Measurements from ENCODE around the gene ZDHHC5. TPM values are rescaled to one million over a fixed set of nuclear protein-coding genes. Genes with fewer than 3 reads are reported as not detected.
"Not testable (repeated sequence)": the region's sequence is repeated elsewhere in the genome, so short reads cannot be mapped to it uniquely, and the experiment has no call there.

Gene ZDHHC5
- total and polyA plus RNA-seq, 2 donors from 2014 or later: 28.3 to 90.2 TPM

DNA sequence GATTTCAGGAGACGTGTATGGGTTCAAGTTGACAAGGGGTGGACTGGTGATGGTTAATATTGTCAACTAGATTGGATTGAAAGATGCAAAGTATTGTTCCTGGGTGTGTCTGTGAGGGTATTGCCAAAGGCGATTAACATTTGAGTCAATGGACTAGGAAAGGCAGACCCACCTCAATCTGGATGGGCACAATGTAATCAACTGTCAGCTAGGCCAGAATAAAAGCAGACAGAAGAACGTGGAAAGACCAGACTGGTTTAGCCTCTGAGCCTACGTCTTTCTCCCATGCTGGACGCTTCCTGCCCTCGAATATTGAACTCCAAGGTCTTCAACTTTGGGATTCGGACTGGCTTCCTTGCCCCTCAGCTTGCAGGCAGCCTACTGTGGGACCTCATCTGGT lies 16.5 kb upstream of the ZDHHC5 start:
- H3K27ac ChIP-seq (ENCODE audit: low read depth in 2 of 2, low read length in 2 of 2): no peak overlapping the region
- peaks cover 7% of the 10 kb centered on the region for H3K27me3 ChIP-seq (ENCODE audit: control insufficient read depth, insufficient read depth, low read length)
- no peak overlapping the region for H3K9ac ChIP-seq (ENCODE audit: low read length in 3 of 3)
- FAIRE-seq: no peak
- TF ChIP-seq, protein P1, sequence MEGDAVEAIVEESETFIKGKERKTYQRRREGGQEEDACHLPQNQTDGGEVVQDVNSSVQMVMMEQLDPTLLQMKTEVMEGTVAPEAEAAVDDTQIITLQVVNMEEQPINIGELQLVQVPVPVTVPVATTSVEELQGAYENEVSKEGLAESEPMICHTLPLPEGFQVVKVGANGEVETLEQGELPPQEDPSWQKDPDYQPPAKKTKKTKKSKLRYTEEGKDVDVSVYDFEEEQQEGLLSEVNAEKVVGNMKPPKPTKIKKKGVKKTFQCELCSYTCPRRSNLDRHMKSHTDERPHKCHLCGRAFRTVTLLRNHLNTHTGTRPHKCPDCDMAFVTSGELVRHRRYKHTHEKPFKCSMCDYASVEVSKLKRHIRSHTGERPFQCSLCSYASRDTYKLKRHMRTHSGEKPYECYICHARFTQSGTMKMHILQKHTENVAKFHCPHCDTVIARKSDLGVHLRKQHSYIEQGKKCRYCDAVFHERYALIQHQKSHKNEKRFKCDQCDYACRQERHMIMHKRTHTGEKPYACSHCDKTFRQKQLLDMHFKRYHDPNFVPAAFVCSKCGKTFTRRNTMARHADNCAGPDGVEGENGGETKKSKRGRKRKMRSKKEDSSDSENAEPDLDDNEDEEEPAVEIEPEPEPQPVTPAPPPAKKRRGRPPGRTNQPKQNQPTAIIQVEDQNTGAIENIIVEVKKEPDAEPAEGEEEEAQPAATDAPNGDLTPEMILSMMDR (IDR thresholded peaks at IDR 0.05; ENCODE audit: borderline replicate concordance, extremely low read depth, insufficient read depth): no peak
- no peaks in the 10 kb centered on the region for H3K36me3 ChIP-seq (ENCODE audit: control insufficient read depth in 2 of 3, insufficient read depth in 3 of 3, low read length in 3 of 3)
- no peak overlapping the region for H3K4me3 ChIP-seq (ENCODE audit: low read length in 3 of 3)
- intact Hi-C loops (cut with DNase I): no loop called here
- H3K4me1 ChIP-seq (ENCODE audit: control insufficient read depth in 2 of 3, insufficient read depth in 2 of 3, low read depth in 1 of 3, low read length in 3 of 3): peaks cover 3 to 19% (median 4%) of the 10 kb centered on the region in 3 donors
- DNase-seq: no peak
- no peaks in the 10 kb centered on the region for H3K9me3 ChIP-seq (ENCODE audit: control insufficient read depth in 2 of 3, insufficient read depth in 1 of 3, low read length in 3 of 3)

DNA sequence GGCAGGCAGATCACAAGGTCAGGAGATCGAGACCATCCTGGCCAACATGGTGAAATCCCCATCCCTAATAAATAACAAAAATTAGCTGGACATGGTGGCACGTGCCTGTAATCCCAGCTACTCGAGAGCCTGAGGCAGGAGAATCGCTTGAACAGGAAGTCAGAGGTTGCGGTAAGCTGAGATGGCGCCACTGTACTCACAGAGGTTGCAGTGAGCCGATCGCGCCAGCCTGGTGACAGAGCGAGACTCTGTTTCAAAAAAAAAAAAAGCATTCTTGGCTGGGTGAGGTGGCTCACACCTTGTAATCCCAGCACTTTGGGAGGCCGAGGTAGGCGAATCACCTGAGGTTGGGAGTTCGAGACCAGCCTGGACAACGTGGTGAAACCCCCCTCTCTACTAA lies 15.7 kb upstream of the ZDHHC5 start:
- H3K9me3 ChIP-seq (ENCODE audit: control insufficient read depth in 2 of 3, insufficient read depth in 1 of 3, low read length in 3 of 3); H3K9ac ChIP-seq (ENCODE audit: low read length in 3 of 3); H3K27ac ChIP-seq (ENCODE audit: low read depth in 2 of 2, low read length in 2 of 2); H3K27me3 ChIP-seq (ENCODE audit: control insufficient read depth, insufficient read depth, low read length); intact Hi-C loops (cut with DNase I); DNase-seq; FAIRE-seq; H3K36me3 ChIP-seq (ENCODE audit: control insufficient read depth in 2 of 3, insufficient read depth in 3 of 3, low read length in 3 of 3); H3K4me3 ChIP-seq (ENCODE audit: low read length in 3 of 3): not testable (repeated sequence)
- peaks cover 0 to 14% (median 3%) of the 10 kb centered on the region in 3 donors for H3K4me1 ChIP-seq (ENCODE audit: control insufficient read depth in 2 of 3, insufficient read depth in 2 of 3, low read depth in 1 of 3, low read length in 3 of 3)

DNA sequence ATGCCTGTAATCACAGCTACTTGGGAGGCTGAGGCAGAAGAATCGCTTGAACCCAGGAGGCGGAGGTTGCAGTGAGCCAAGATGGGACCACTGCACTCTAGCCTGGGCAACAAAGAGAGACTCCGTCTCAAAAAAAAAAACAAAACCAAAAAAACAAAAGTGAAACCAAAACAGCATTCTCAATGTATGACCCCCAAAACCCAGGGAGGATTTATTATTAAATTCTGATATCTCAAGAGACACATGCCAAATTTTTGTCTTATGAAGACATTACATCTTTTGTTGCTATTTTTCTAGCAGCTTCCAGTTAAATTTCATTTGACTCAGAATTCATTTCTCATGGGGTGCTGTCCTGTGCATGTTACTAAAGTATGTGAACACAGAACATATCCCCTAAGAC lies 15.3 kb upstream of the ZDHHC5 start:
- Histone ChIP-seq H3K36me3 (ENCODE audit: control insufficient read depth in 2 of 3, insufficient read depth in 3 of 3, low read length in 3 of 3) (no peaks in the 10 kb centered on the region), H3K9me3 (ENCODE audit: control insufficient read depth in 2 of 3, insufficient read depth in 1 of 3, low read length in 3 of 3) (no peaks in the 10 kb centered on the region), H3K4me1 (ENCODE audit: control insufficient read depth in 2 of 3, insufficient read depth in 2 of 3, low read depth in 1 of 3, low read length in 3 of 3) (peaks cover 0 to 14% (median 3%) of the 10 kb centered on the region in 3 donors), H3K9ac (ENCODE audit: low read length in 3 of 3) (no peak overlapping the region), H3K27ac (ENCODE audit: low read depth in 2 of 2, low read length in 2 of 2) (no peak overlapping the region), H3K4me3 (ENCODE audit: low read length in 3 of 3) (no peak overlapping the region), H3K27me3 (ENCODE audit: control insufficient read depth, insufficient read depth, low read length) (peaks cover 7% of the 10 kb centered on the region)
- TF ChIP-seq, protein P1 (IDR thresholded peaks at IDR 0.05; ENCODE audit: borderline replicate concordance, extremely low read depth, insufficient read depth): no peak
- DNase-seq (no peak), FAIRE-seq (no peak)
- intact Hi-C loops (cut with DNase I): no loop called here

DNA sequence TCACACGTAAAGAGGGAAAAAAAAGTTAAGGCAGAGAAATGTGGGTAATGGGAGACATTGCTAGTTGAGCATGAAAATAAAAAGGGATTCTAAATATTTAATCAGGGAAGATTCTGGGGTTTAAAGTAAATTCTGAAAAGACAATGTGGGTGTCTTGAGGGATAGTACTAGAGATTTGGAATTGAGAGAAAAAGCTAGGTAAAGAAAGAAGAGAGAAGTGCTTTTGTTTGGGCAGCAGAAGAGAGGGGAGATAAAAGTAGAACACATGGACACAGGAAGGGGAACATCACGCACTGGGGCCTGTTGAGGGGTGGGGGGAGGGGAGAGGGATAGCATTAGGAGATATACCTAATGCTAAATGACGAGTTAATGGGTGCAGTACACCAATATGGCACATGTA lies 14.8 kb upstream of the ZDHHC5 start:
- Histone ChIP-seq H3K27me3 (ENCODE audit: control insufficient read depth, insufficient read depth, low read length) (peaks cover 7% of the 10 kb centered on the region), H3K9me3 (ENCODE audit: control insufficient read depth in 2 of 3, insufficient read depth in 1 of 3, low read length in 3 of 3) (no peaks in the 10 kb centered on the region), H3K4me3 (ENCODE audit: low read length in 3 of 3) (no peak overlapping the region), H3K9ac (ENCODE audit: low read length in 3 of 3) (no peak overlapping the region), H3K4me1 (ENCODE audit: control insufficient read depth in 2 of 3, insufficient read depth in 2 of 3, low read depth in 1 of 3, low read length in 3 of 3) (peaks cover 0 to 16% (median 3%) of the 10 kb centered on the region in 3 donors), H3K36me3 (ENCODE audit: control insufficient read depth in 2 of 3, insufficient read depth in 3 of 3, low read length in 3 of 3) (no peaks in the 10 kb centered on the region), H3K27ac (ENCODE audit: low read depth in 2 of 2, low read length in 2 of 2) (no peak overlapping the region)
- DNase-seq: no peak
- TF ChIP-seq, protein P1 (IDR thresholded peaks at IDR 0.05; ENCODE audit: borderline replicate concordance, extremely low read depth, insufficient read depth): no peak
- intact Hi-C loops (cut with DNase I): no loop called here
- no peak for FAIRE-seq

Measured in kidney (tissue), 14 donors.